K562 (cell line): ENCODE measurements around the gene PARD3B.

Experiments
- EZH2 ChIP-seq: IDR thresholded peaks from 2 replicates; pipeline ENCODE4 v1.6.1; 2012; ENCODE audit warnings: low read depth, mild to moderate bottlenecking, inconsistent platforms, low read length, borderline replicate concordance
- FOXJ3 ChIP-seq: sonication (generic); formaldehyde crosslinking; IDR thresholded peaks from 2 replicates; pipeline ENCODE4 v1.4.0; 2020; ENCODE audit warnings: mild to moderate bottlenecking, missing genetic modification reagents
- MTF1 ChIP-seq: fragments of 250-450 bp; sonication (Bioruptor Pico); IDR thresholded peaks from 2 replicates; pipeline ENCODE4 v1.9.0; 2021; ENCODE audit warnings: moderate library complexity, mild to moderate bottlenecking, inconsistent platforms, borderline replicate concordance
- NBN ChIP-seq: fragments of 450-650 bp; IDR thresholded peaks from 2 replicates; pipeline ENCODE4 v1.6.1; 2016; ENCODE audit warnings: low read depth, mild to moderate bottlenecking
- NR1H2 ChIP-seq: sonication (generic); formaldehyde crosslinking; IDR thresholded peaks from 2 replicates; pipeline ENCODE4 v1.4.0; 2020; ENCODE audit warnings: mild to moderate bottlenecking, missing genetic modification reagents
- POLR2AphosphoS2 ChIP-seq: IDR thresholded peaks from 2 replicates; pipeline ENCODE4 v1.6.1; 2012; ENCODE audit warnings: low read length, improper control_type of control experiment
- RHOXF2B ChIP-seq: fragments of 250-450 bp; sonication (Bioruptor Pico); conservative IDR thresholded peaks from 2 replicates; pipeline ENCODE4 v1.5.1; 2021
- ZNF133 ChIP-seq: fragments of 250-450 bp; sonication (Bioruptor Pico); IDR thresholded peaks from 2 replicates; pipeline ENCODE4 v1.4.0; 2020; ENCODE audit warnings: mild to moderate bottlenecking
- ZNF408 ChIP-seq: fragments of 250-450 bp; sonication (Bioruptor Pico); IDR thresholded peaks from 2 replicates; pipeline ENCODE4 v1.4.0; 2020; ENCODE audit warnings: low read depth, mild to moderate bottlenecking, moderate library complexity
- TF ChIP-seq, protein P1 (sequence below): sonication (generic); formaldehyde crosslinking; IDR thresholded peaks from 2 replicates; pipeline ENCODE4 v1.8.0; 2022; ENCODE audit warnings: missing genetic modification reagents, mild to moderate bottlenecking, borderline replicate concordance
- TF ChIP-seq, protein P2 (sequence below): sonication (generic); formaldehyde crosslinking; IDR thresholded peaks from 2 replicates; pipeline ENCODE4 v1.8.0; 2022; ENCODE audit warnings: mild to moderate bottlenecking, missing genetic modification reagents
- TF ChIP-seq, protein P3 (sequence below): fragments of 250-450 bp; sonication (Bioruptor Pico); IDR thresholded peaks from 2 replicates; pipeline ENCODE4 v1.8.0; 2021; ENCODE audit warnings: moderate library complexity, mild to moderate bottlenecking, inconsistent platforms

DNA sequence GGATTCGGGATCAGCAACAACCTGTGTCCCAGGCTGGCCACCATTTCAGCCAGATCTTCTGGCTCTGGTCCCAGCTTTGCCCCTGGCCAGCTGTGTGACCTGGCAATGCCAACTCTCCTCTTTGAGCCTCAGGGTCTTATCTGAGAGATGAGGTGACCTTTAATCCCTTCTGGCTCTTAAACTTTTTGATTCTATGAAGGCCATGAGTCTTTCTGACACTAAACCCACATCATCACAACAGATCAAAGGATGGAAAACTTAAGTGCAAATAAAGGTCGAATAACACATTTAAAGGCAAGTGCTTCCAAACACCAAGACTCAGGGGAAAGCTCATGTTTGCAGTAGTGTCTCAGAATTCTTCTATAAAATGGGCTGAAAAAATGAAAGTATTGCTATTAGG, 645.3 kb downstream of the PARD3B start:
- TF ChIP-seq, protein P1, sequence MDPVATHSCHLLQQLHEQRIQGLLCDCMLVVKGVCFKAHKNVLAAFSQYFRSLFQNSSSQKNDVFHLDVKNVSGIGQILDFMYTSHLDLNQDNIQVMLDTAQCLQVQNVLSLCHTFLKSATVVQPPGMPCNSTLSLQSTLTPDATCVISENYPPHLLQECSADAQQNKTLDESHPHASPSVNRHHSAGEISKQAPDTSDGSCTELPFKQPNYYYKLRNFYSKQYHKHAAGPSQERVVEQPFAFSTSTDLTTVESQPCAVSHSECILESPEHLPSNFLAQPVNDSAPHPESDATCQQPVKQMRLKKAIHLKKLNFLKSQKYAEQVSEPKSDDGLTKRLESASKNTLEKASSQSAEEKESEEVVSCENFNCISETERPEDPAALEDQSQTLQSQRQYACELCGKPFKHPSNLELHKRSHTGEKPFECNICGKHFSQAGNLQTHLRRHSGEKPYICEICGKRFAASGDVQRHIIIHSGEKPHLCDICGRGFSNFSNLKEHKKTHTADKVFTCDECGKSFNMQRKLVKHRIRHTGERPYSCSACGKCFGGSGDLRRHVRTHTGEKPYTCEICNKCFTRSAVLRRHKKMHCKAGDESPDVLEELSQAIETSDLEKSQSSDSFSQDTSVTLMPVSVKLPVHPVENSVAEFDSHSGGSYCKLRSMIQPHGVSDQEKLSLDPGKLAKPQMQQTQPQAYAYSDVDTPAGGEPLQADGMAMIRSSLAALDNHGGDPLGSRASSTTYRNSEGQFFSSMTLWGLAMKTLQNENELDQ (CRISPR knock-in tag), result no peak
- TF ChIP-seq, protein P2, sequence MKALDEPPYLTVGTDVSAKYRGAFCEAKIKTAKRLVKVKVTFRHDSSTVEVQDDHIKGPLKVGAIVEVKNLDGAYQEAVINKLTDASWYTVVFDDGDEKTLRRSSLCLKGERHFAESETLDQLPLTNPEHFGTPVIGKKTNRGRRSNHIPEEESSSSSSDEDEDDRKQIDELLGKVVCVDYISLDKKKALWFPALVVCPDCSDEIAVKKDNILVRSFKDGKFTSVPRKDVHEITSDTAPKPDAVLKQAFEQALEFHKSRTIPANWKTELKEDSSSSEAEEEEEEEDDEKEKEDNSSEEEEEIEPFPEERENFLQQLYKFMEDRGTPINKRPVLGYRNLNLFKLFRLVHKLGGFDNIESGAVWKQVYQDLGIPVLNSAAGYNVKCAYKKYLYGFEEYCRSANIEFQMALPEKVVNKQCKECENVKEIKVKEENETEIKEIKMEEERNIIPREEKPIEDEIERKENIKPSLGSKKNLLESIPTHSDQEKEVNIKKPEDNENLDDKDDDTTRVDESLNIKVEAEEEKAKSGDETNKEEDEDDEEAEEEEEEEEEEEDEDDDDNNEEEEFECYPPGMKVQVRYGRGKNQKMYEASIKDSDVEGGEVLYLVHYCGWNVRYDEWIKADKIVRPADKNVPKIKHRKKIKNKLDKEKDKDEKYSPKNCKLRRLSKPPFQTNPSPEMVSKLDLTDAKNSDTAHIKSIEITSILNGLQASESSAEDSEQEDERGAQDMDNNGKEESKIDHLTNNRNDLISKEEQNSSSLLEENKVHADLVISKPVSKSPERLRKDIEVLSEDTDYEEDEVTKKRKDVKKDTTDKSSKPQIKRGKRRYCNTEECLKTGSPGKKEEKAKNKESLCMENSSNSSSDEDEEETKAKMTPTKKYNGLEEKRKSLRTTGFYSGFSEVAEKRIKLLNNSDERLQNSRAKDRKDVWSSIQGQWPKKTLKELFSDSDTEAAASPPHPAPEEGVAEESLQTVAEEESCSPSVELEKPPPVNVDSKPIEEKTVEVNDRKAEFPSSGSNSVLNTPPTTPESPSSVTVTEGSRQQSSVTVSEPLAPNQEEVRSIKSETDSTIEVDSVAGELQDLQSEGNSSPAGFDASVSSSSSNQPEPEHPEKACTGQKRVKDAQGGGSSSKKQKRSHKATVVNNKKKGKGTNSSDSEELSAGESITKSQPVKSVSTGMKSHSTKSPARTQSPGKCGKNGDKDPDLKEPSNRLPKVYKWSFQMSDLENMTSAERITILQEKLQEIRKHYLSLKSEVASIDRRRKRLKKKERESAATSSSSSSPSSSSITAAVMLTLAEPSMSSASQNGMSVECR (CRISPR knock-in tag), result no peak
- no peak for TF ChIP-seq FOXJ3 (CRISPR knock-in tag)
- no peak for TF ChIP-seq ZNF133 (CRISPR knock-in tag)
- no peak for TF ChIP-seq RHOXF2B (CRISPR knock-in tag)
- TF ChIP-seq POLR2AphosphoS2, result no peak
- TF ChIP-seq NR1H2 (CRISPR knock-in tag), result no peak
- TF ChIP-seq MTF1, result no peak
- TF ChIP-seq, protein P3, sequence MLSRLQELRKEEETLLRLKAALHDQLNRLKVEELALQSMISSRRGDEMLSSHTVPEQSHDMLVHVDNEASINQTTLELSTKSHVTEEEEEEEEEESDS, result no peak
- no peak for TF ChIP-seq NBN
- TF ChIP-seq ZNF408 (CRISPR knock-in tag), result no peak
- no peak for TF ChIP-seq EZH2
